H9 (cell line): ENCODE data around the gene UBL5. TPM values are rescaled to one million over a fixed set of nuclear protein-coding genes. Genes with fewer than 3 reads are reported as not detected.
A peak's percentile ranks its signal among the peaks of the same experiment; 100 is the strongest.

ENCODE experiments used
- DNase-seq: peaks from one replicate; pipeline ENCODE4 v3.0.0-alpha.2; 2017
- H2AFZ ChIP-seq: one replicate; pipeline ENCODE4 v1.6.1; 2013; ENCODE audit warnings: mild to moderate bottlenecking, low read length, control low read depth, moderate library complexity
- H2AK5ac ChIP-seq: 2 replicates; pipeline ENCODE4 v1.6.1; 2013; ENCODE audit warnings: low read length, control low read depth, mixed read lengths; ENCODE audit not compliant: insufficient read length
- H2BK120ac ChIP-seq: one replicate; pipeline ENCODE4 v1.6.1; 2013; ENCODE audit warnings: low read depth, mild to moderate bottlenecking, low read length, control low read depth, inconsistent platforms; ENCODE audit not compliant: poor library complexity, severe bottlenecking
- H2BK12ac ChIP-seq: 2 replicates; pipeline ENCODE4 v1.6.1; 2013; ENCODE audit warnings: low read length, control low read depth, mixed read lengths, low read depth; ENCODE audit not compliant: insufficient read length
- H2BK15ac ChIP-seq: 2 replicates; pipeline ENCODE4 v1.6.1; 2013; ENCODE audit warnings: low read depth, low read length, control low read depth
- H2BK20ac ChIP-seq: one replicate; pipeline ENCODE4 v1.6.1; 2013; ENCODE audit warnings: low read depth, mild to moderate bottlenecking, low read length, control low read depth, inconsistent platforms; ENCODE audit not compliant: poor library complexity, severe bottlenecking
- H2BK5ac ChIP-seq: 2 replicates; pipeline ENCODE4 v1.6.1; 2013; ENCODE audit warnings: low read length, control low read depth, mixed read lengths; ENCODE audit not compliant: insufficient read length
- H3K14ac ChIP-seq: 2 replicates; pipeline ENCODE4 v1.6.1; 2013; ENCODE audit warnings: low read length, control low read depth; ENCODE audit not compliant: insufficient read depth
- H3K18ac ChIP-seq: 2 replicates; pipeline ENCODE4 v1.6.1; 2013; ENCODE audit warnings: low read depth, mild to moderate bottlenecking, mixed read lengths, low read length, control low read depth; ENCODE audit not compliant: insufficient read length
- H3K23ac ChIP-seq: 2 replicates; pipeline ENCODE4 v1.6.1; 2013; ENCODE audit warnings: low read length, control low read depth, mixed read lengths, low read depth; ENCODE audit not compliant: insufficient read length
- H3K23me2 ChIP-seq: 2 replicates; pipeline ENCODE4 v1.6.1; 2013; ENCODE audit warnings: low read depth, mild to moderate bottlenecking, mixed read lengths, low read length, control low read depth; ENCODE audit not compliant: insufficient read length, poor library complexity, severe bottlenecking
- H3K27ac ChIP-seq: 2 replicates; pipeline ENCODE4 v1.5.1; 2013; ENCODE audit warnings: low read length, control low read depth, mixed read lengths, low read depth; ENCODE audit not compliant: insufficient read length
- H3K27me3 ChIP-seq: 2 replicates; pipeline ENCODE4 v1.6.1; 2013; ENCODE audit warnings: low read length, control low read depth, inconsistent platforms; ENCODE audit not compliant: insufficient read depth
- H3K4ac ChIP-seq: 2 replicates; pipeline ENCODE4 v1.6.1; 2013; ENCODE audit warnings: low read depth, mild to moderate bottlenecking, control low read depth, inconsistent platforms, low read length, moderate library complexity
- H3K4me1 ChIP-seq: 2 replicates; pipeline ENCODE4 v1.6.1; 2013; ENCODE audit warnings: low read length, control low read depth, inconsistent platforms; ENCODE audit not compliant: insufficient read depth
- H3K4me2 ChIP-seq: 2 replicates; pipeline ENCODE4 v1.6.1; 2013; ENCODE audit warnings: low read length, control low read depth, mixed read lengths; ENCODE audit not compliant: insufficient read length, insufficient read depth
- H3K56ac ChIP-seq: 2 replicates; pipeline ENCODE4 v1.6.1; 2013; ENCODE audit warnings: low read depth, mild to moderate bottlenecking, mixed read lengths, low read length, control low read depth; ENCODE audit not compliant: insufficient read length
- H3K79me1 ChIP-seq: 2 replicates; pipeline ENCODE4 v1.6.1; 2013; ENCODE audit warnings: low read depth, mild to moderate bottlenecking, moderate library complexity, low read length, control low read depth, inconsistent platforms; ENCODE audit not compliant: insufficient read depth, poor library complexity, severe bottlenecking
- H3K79me2 ChIP-seq: 2 replicates; pipeline ENCODE4 v1.6.1; 2013; ENCODE audit warnings: low read length, control low read depth, inconsistent platforms; ENCODE audit not compliant: insufficient read depth
- H3K9ac ChIP-seq: 2 replicates; pipeline ENCODE4 v1.6.1; 2013; ENCODE audit warnings: low read length, control low read depth, mixed read lengths; ENCODE audit not compliant: insufficient read length; ENCODE audit errors: extremely low read depth
- H3K9me3 ChIP-seq: one replicate; pipeline ENCODE4 v1.6.1; 2013; ENCODE audit warnings: low read depth, low read length, inconsistent platforms; ENCODE audit not compliant: control insufficient read depth
- H3T11ph ChIP-seq: one replicate; pipeline ENCODE4 v1.6.1; 2013; ENCODE audit warnings: mild to moderate bottlenecking, low read length, control low read depth, inconsistent platforms
- H4K20me1 ChIP-seq: one replicate; pipeline ENCODE4 v1.6.1; 2013; ENCODE audit not compliant: control insufficient read depth, insufficient read length, insufficient read depth
- H4K5ac ChIP-seq: 2 replicates; pipeline ENCODE4 v1.6.1; 2013; ENCODE audit warnings: low read depth, mild to moderate bottlenecking, mixed read lengths, low read length, control low read depth; ENCODE audit not compliant: insufficient read length
- H4K8ac ChIP-seq: replicated peaks from 2 replicates; pipeline ENCODE4 v1.6.1; 2013; ENCODE audit warnings: low read length, control low read depth, mixed read lengths, low read depth; ENCODE audit not compliant: insufficient read length
- H4K91ac ChIP-seq: 2 replicates; pipeline ENCODE4 v1.6.1; 2013; ENCODE audit warnings: low read depth, mild to moderate bottlenecking, moderate library complexity, mixed read lengths, low read length, control low read depth; ENCODE audit not compliant: insufficient read length
- H3K27ac Mint-ChIP-seq, 3 experiments: 2 replicates in 2 of 3; 3 replicates in 1 of 3; pipeline ENCODE4 v1.8.0; 2020 to 2021; ENCODE audit warnings: mixed read lengths in 3 of 3, mild to moderate bottlenecking in 1 of 3, moderate library complexity in 1 of 3
- H3K27me3 Mint-ChIP-seq: 2 replicates; pipeline ENCODE4 v1.8.0; 2021; ENCODE audit warnings: low read depth, mild to moderate bottlenecking, moderate library complexity, mixed read lengths
- H3K36me3 Mint-ChIP-seq, 3 experiments: 2 replicates in 2 of 3; 3 replicates in 1 of 3; pipeline ENCODE4 v1.8.0; 2020 to 2021; ENCODE audit warnings: low read depth in 3 of 3, mixed read lengths in 3 of 3; ENCODE audit not compliant: insufficient read depth in 1 of 3
- H3K4me1 Mint-ChIP-seq, 2 experiments: 2 replicates each; pipeline ENCODE4 v1.8.0; 2020; ENCODE audit warnings: mixed read lengths in 2 of 2
- H3K4me3 Mint-ChIP-seq, 2 experiments: 2 replicates in 1 of 2; 3 replicates in 1 of 2; pipeline ENCODE4 v1.8.0; 2020 to 2021; ENCODE audit warnings: mild to moderate bottlenecking in 2 of 2, mixed read lengths in 2 of 2, moderate library complexity in 1 of 2
- H3K9me3 Mint-ChIP-seq, 2 experiments: 2 replicates in 1 of 2; 3 replicates in 1 of 2; pipeline ENCODE4 v1.8.0; 2020; ENCODE audit warnings: mild to moderate bottlenecking in 2 of 2, mixed read lengths in 2 of 2, moderate library complexity in 1 of 2
- CTCF ChIP-seq: fragments of 200-600 bp; sonication (generic); conservative IDR thresholded peaks from 3 replicates; pipeline ENCODE4 v1.8.0; 2021; ENCODE audit warnings: antibody characterized with exemption, mild to moderate bottlenecking
- WGBS: extraction: QIAGEN DNeasy Blood & Tissue Kit; methylation state at CpG from one replicate; pipeline ENCODE4 v1.1.7; 2013; ENCODE audit warnings: missing lambda C conversion rate, low lambda C conversion rate, mixed read lengths; ENCODE audit not compliant: insufficient read length; ENCODE audit errors: extremely low coverage; 5-methylcytosine and 5-hydroxymethylcytosine counted together
- total RNA-seq: library from RNA; stranded (reverse); gene quantifications from 2 replicates; pipeline ENCODE4 v1.2.1, GENCODE V29; 2021

UBL5 gene
- total RNA-seq, 1 experiment from 2014 or later, result 393 TPM

GRCh38 chr19:9836021-9836420 is 8.3 kb downstream of the UBL5 start:
- Histone ChIP-seq H2BK20ac (no peak overlapping the region), H3K4me2 (peak overlapping the region; percentile 96), H2BK12ac (no peak overlapping the region), H3K23ac (no peak overlapping the region), H2AFZ (no peak overlapping the region), H3K14ac (no peak overlapping the region), H3K27me3 (no peaks in the 10 kb centered on the region), H3K4ac (no peak overlapping the region), H2AK5ac (no peak overlapping the region), H2BK120ac (no peak overlapping the region), H3K79me2 (peaks cover 1% of the 10 kb centered on the region), H4K8ac (no peak overlapping the region), H3K56ac (no peak overlapping the region), H3K18ac (no peak overlapping the region), H3K9me3 (no peaks in the 10 kb centered on the region), H3K9ac (no peak overlapping the region), H4K5ac (no peak overlapping the region), H3K27ac (no peak overlapping the region), H4K91ac (no peak overlapping the region), H4K20me1 (no peaks in the 10 kb centered on the region), H2BK15ac (no peak overlapping the region), H3K23me2 (no peaks in the 10 kb centered on the region), H3T11ph (no peak overlapping the region), H3K4me1 (no peaks in the 10 kb centered on the region), H3K79me1 (peaks cover 4% of the 10 kb centered on the region), H2BK5ac (no peak overlapping the region)
- Mint-ChIP-seq H3K4me1 (peaks cover 8 to 14% of the 10 kb centered on the region in 2 experiments), H3K36me3 (peaks cover 11 to 21% (median 15%) of the 10 kb centered on the region in 3 experiments; a peak in 6 of 7 replicates), H3K4me3 (peak overlapping the region; percentile 79 to 93), H3K27ac (peak overlapping the region in 1 of 3 experiments; percentile 8; a peak in 2 of 7 replicates), H3K27me3 (no peaks in the 10 kb centered on the region), H3K9me3 (no peaks in the 10 kb centered on the region; a peak in 1 of 5 replicates)
- no peak for TF ChIP-seq CTCF
- DNase-seq, result no peak
- WGBS, result no CpG with 5 or more reads among the region's 5 CpGs
